DOHH2 (cell line): ENCODE measurements around the gene TRIM15.

ENCODE experiments used
- H3F3A ChIP-seq: fragments of 200-600 bp; sonication (generic), shearing (Covaris generic); 2 replicates; pipeline ENCODE4 v1.6.0; 2016; ENCODE audit warnings: antibody characterized with exemption, mild to moderate bottlenecking; ENCODE audit not compliant: control insufficient read depth, insufficient read depth
- H3K27ac ChIP-seq: fragments of 200-600 bp; sonication (generic); 2 replicates; pipeline ENCODE4 v1.5.1; 2014; ENCODE audit warnings: low read depth, mild to moderate bottlenecking, low read length, moderate library complexity
- H3K27me3 ChIP-seq: fragments of 200-600 bp; sonication (generic); 2 replicates; pipeline ENCODE4 v1.6.1; 2014; ENCODE audit warnings: mild to moderate bottlenecking, low read length, mixed read lengths; ENCODE audit not compliant: control insufficient read depth
- H3K36me3 ChIP-seq: fragments of 200-600 bp; sonication (generic); 2 replicates; pipeline ENCODE4 v1.6.1; 2014; ENCODE audit warnings: mild to moderate bottlenecking, low read length, moderate library complexity, mixed read lengths; ENCODE audit not compliant: control insufficient read depth
- H3K4me1 ChIP-seq: fragments of 200-600 bp; sonication (generic); 2 replicates; pipeline ENCODE4 v1.6.1; 2014; ENCODE audit warnings: mild to moderate bottlenecking, low read length, mixed read lengths; ENCODE audit not compliant: control insufficient read depth
- H3K4me2 ChIP-seq: fragments of 200-600 bp; sonication (generic); 2 replicates; pipeline ENCODE4 v1.6.0; 2014; ENCODE audit warnings: mild to moderate bottlenecking, low read length, moderate library complexity
- H3K4me3 ChIP-seq: fragments of 200-600 bp; sonication (generic); 2 replicates; pipeline ENCODE4 v1.5.1; 2014; ENCODE audit warnings: mild to moderate bottlenecking, low read length, mixed read lengths
- H3K79me2 ChIP-seq: fragments of 200-600 bp; sonication (generic); 2 replicates; pipeline ENCODE4 v1.6.1; 2014; ENCODE audit warnings: mild to moderate bottlenecking, low read length, mixed read lengths; ENCODE audit not compliant: control insufficient read depth
- H3K9me2 ChIP-seq: fragments of 200-600 bp; sonication (generic); replicated peaks from 2 replicates; pipeline ENCODE4 v1.6.1; 2014; ENCODE audit warnings: mild to moderate bottlenecking, low read length, mixed read lengths; ENCODE audit not compliant: control insufficient read depth
- H3K9me3 ChIP-seq: fragments of 200-600 bp; sonication (generic); 2 replicates; pipeline ENCODE4 v1.6.1; 2014; ENCODE audit warnings: antibody characterized with exemption, low read length, mixed read lengths; ENCODE audit not compliant: control insufficient read depth, insufficient read depth
- H4K20me1 ChIP-seq: fragments of 200-600 bp; sonication (generic); 2 replicates; pipeline ENCODE4 v1.6.0; 2014; ENCODE audit warnings: low read depth, mild to moderate bottlenecking, antibody characterized with exemption, low read length, moderate library complexity; ENCODE audit not compliant: control insufficient read depth, insufficient read depth
- CTCF ChIP-seq: fragments of 200-600 bp; sonication (generic); IDR thresholded peaks from one replicate; pipeline ENCODE4 v1.5.1; 2014; ENCODE audit warnings: antibody characterized with exemption, mild to moderate bottlenecking, low read depth, low read length; ENCODE audit not compliant: poor library complexity, severe bottlenecking
- EZH2phosphoT487 ChIP-seq: fragments of 200-600 bp; sonication (generic); IDR thresholded peaks from 2 replicates; pipeline ENCODE4 v1.6.1; 2017; ENCODE audit warnings: borderline replicate concordance, mild to moderate bottlenecking, antibody characterized with exemption, low read length, moderate library complexity, mixed read lengths

The TRIM15 gene

GRCh38 chr6:30157581-30157980 lies 5.8 kb upstream of the TRIM15 start:
- no peaks in the 10 kb centered on the region for H3K9me2 ChIP-seq
- H3K79me2 ChIP-seq, result no peaks in the 10 kb centered on the region
- H3K27ac ChIP-seq, result no peak overlapping the region
- H4K20me1 ChIP-seq, result no peaks in the 10 kb centered on the region
- H3K9me3 ChIP-seq, result no peaks in the 10 kb centered on the region
- H3K4me3 ChIP-seq, result no peak overlapping the region
- TF ChIP-seq CTCF (no peak), EZH2phosphoT487 (no peak)
- peaks cover 30% of the 10 kb centered on the region for H3K27me3 ChIP-seq
- H3F3A ChIP-seq, result no peaks in the 10 kb centered on the region
- no peaks in the 10 kb centered on the region for H3K36me3 ChIP-seq
- no peaks in the 10 kb centered on the region for H3K4me1 ChIP-seq
- H3K4me2 ChIP-seq, result no peak overlapping the region

- Histone ChIP-seq H3K27me3 (peaks cover 30% of the 10 kb centered on the region), H3K4me1 (no peaks in the 10 kb centered on the region), H3K9me2 (no peaks in the 10 kb centered on the region), H3K4me3 (no peak overlapping the region), H3F3A (no peaks in the 10 kb centered on the region), H3K79me2 (no peaks in the 10 kb centered on the region), H3K9me3 (no peaks in the 10 kb centered on the region), H3K27ac (no peak overlapping the region), H3K36me3 (no peaks in the 10 kb centered on the region), H4K20me1 (no peaks in the 10 kb centered on the region), H3K4me2 (no peak overlapping the region)
- TF ChIP-seq EZH2phosphoT487 (no peak), CTCF (no peak)
Observed at GRCh38 chr6:30157999-30158398, 5.3 kb upstream of the TRIM15 start.

GRCh38 chr6:30158475-30159040 lies 4.8 kb upstream of the TRIM15 start:
- Histone ChIP-seq H3K27ac (no peak overlapping the region), H3K4me2 (no peak overlapping the region), H4K20me1 (no peaks in the 10 kb centered on the region), H3K27me3 (peaks cover 28% of the 10 kb centered on the region), H3F3A (no peaks in the 10 kb centered on the region), H3K9me2 (no peaks in the 10 kb centered on the region), H3K79me2 (no peaks in the 10 kb centered on the region), H3K9me3 (no peaks in the 10 kb centered on the region), H3K4me3 (no peak overlapping the region), H3K4me1 (no peaks in the 10 kb centered on the region), H3K36me3 (no peaks in the 10 kb centered on the region)
- TF ChIP-seq EZH2phosphoT487 (no peak), CTCF (no peak)
